GM12891 (cell line): ENCODE measurements around the gene PCDHA1.

Experiments used
- POLR2A ChIP-seq: IDR thresholded peaks from 2 replicates; pipeline ENCODE4 v1.6.1; 2011; ENCODE audit warnings: low read depth, low read length, control low read depth
- POLR2AphosphoS5 ChIP-seq: IDR thresholded peaks from 2 replicates; pipeline ENCODE4 v1.6.1; 2011; ENCODE audit warnings: low read depth, low read length, control low read depth

DNA sequence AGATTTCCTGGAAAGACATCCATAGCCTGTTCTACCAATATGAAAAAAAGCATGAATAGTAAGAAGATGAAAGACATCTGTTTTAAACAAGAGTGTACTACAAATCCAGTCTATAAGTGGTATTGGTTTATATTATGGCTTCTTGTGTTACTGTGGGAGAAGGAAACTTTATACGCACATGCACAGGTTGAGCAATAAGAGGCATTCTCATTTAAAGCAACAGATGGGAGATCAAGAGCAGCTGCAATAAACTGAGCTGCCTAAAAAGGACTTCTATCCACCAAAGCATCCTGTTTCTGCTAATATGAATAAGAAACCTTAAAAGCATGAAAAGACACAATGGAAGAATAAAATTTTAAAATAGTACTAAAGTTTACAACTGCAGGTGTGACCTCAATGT is 256.6 kb downstream of the PCDHA1 start:
- TF ChIP-seq POLR2AphosphoS5 (no peak), POLR2A (no peak)
